NCI-H1048 (cell line): ENCODE data around the gene HDHD2.
"Not testable (repeated sequence)": the region's sequence is repeated elsewhere in the genome, so short reads cannot be mapped to it uniquely, and the experiment has no call there.

ENCODE experiments used
- DNase-seq: peaks from one replicate; lab custom pipeline; 2025; lab: John Stamatoyannopoulos, UW

The HDHD2 gene

DNA sequence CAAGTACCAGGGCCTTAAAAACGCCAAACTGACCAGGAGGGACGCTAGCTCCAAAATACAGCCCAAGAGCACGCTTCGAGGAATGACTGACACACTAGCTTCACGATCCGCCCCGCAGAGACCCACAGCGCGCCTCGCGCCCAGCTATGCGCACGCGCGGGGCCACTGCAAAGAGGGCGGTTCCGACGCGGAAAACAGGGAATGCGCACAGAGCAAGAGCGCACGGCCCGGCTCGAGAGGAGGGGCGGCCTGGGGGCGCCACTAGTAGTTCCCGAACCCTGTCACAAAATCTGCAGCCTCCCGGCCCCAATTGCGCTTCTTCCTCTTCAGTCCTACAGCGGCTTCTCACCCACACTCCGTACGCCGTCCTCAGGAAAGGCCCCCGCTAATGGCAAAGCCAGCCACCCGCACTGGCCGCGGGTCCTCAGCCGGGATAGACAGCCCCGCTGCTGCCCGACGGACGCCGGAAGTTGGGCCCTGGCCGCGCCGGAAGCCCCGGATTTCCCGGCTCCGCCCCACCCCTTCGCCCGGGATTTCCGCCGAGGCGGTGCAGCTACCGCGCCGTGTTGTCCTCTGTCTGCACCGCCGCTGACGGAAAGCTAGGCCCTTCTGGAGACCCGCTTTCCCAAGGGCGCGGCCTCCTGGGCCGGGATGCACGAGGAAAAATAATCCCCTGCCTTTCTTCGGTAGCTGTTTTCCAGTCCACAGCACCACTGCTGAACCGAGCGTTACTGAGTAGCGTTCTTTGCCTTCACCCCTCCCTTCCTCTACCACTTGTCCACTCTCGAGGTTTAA, at the start of gene HDHD2:
Gene HDHD2 (minus strand): TSS at position 472 of the 795 bp plus-strand sequence. CDS start 14,061 bp downstream, outside the sequence.
- peak; percentile 40 for DNase-seq

DNA sequence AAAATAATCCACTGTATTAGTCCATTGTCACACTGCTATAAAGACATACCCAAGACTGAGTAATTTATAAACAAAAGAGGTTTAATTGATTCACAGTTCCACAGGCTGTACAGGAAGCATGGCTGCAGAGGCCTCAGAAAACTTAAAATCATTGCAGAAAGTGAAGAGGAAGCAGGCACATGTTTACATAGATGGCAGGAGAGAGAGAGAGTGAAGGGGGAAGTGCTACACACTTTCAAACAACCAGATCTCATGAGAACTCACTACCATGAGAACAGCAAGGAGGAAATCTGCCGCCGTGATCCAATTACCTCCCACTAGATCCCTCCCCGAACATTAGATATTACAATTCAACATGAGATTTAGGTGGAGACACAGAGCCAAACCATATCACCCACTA, 45.7 kb upstream of the HDHD2 start:
- DNase-seq = not testable (repeated sequence)

DNA sequence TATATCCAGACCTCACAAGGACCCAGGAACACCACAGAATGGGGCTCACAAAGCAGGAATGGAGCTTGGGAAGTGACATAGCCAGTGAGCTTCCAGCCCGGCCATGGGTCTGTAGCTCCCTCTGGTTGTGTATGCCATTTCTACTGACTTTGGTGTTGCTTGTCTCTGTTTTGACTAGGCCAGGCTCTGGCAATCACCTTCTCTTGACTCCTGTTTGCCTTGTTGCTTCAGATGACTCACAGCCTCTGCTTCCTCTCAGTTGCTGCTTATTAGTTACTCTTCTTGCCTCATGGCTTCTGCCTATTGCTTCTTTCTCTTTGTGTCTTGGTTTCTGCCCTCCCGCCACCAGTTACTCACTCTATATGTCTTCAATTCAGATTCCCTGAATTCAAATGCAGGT, 41.7 kb upstream of the HDHD2 start:
- no peak for DNase-seq

DNA sequence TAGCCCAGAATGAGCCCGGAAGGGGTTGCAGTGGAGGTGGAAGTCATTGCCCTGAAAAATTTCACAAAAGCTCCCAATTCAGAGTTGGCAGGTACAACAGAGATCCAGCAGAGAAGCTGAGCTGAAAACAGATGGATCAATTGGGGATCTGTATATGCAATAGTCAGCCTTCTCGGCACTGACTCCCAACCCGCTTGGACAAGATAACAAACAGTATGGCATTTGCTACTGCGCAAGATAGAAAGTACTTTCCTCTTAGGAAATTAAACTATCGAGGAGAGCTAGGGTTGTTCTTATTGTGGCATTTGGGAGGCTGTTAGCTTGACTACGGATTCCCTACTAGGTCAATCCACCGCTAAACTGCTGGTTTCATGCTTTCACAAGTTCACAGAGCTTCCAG, 37.4 kb upstream of the HDHD2 start:
- DNase-seq = no peak

DNA sequence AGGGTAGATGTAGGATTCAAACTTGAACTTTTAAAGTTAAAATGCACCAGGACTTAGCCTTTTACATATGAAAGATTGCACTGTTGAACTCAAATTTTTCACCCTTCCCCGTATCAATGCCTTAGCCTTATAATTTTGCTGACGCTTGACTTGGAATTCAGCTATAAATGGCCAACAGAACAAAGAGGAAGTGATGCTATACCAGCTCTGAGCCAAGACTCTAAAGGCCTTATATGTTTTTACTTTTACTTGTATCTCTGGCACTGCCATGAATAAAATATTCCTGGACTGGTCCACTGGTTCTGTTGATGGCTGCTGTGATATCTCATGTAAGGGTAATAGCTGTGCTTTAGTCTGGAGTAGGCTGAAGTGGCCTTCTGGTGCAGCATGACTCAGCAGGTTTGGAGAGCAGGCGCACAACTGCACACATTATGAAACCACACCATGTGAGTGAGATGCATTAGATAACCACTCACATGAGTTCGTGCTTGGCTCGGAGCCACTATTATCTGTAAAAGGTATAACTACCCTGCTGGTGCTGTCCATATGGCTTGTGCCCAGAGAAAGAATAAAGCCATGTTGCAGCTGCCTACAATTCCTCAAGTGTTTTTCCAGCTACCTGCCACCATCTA, 34.2 kb upstream of the HDHD2 start:
- no peak for DNase-seq

GRCh38 chr18:47182156-47182555, 31.9 kb upstream of the HDHD2 start:
- not testable (repeated sequence) for DNase-seq

DNA sequence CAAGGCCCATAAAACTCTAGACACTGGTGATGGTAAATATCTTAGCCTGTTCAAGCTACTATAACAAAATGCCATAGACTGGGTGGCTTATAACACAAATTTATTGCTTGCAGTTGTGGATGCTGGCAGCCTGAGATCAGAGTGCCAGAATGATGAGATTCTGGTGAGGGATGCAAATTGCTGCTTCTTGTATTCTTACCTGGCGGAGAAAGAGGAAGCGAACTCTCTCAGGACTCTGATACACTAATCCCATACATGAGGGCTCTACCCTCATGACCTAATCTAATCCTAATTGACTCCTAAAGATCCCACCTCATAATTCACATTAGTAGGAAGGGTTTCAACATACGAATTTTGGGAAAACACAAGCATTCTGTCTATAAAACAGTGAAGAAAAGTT, 30.5 kb upstream of the HDHD2 start:
- DNase-seq = no peak

- no peak for DNase-seq
These were observed 29.2 kb upstream of the HDHD2 start for GRCh38 chr18:47179520-47179919.

GRCh38 chr18:47175898-47176575, 25.7 kb upstream of the HDHD2 start, which contains the start of gene IER3IP1:
Gene IER3IP1, minus strand, starts transcription at chr18:47176364. Its CDS starts 87 bp downstream, at chr18:47176277.
- DNase-seq = peak; percentile 64

GRCh38 chr18:47175283-47175897, 25.1 kb upstream of the HDHD2 start:
- no peak for DNase-seq

GRCh38 chr18:47174545-47175116, 24.3 kb upstream of the HDHD2 start:
- no peak for DNase-seq

DNA sequence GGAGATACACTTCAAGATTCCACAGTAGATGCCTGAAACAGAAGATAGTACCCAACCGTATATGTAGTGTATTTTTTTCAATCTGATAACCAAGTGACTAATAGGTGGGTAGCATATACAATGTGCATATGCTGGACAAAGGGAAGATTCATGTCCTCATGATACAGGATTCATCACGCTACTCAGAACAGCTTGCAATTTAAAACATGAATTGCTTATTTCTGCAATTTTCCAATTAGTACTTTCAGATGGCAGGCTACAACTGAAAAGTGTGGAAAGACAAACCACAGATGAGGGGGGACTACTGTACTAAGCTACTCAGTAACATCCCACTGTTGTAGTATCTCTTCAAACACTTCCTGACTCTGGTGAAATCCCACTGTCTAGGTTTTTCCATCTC, 22.2 kb upstream of the HDHD2 start:
- no peak for DNase-seq

DNA sequence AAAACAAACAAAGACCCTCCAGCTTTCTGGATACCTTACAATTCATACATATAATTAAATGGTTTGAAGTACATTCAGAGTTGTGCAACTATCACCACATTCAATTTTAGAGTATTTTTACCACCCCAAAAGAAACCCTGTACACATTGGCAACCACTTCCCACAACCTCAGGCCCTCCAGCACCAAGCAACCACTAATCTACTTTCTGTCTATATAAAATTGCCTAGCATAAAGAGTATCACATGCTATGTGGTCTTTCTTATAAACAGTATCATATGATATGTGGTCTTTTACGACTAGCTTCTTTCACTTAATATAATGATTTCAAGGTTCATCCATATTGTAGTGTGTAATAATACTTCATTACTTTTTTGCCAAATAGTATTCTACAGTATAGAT, 18.6 kb upstream of the HDHD2 start:
- no peak for DNase-seq

DNA sequence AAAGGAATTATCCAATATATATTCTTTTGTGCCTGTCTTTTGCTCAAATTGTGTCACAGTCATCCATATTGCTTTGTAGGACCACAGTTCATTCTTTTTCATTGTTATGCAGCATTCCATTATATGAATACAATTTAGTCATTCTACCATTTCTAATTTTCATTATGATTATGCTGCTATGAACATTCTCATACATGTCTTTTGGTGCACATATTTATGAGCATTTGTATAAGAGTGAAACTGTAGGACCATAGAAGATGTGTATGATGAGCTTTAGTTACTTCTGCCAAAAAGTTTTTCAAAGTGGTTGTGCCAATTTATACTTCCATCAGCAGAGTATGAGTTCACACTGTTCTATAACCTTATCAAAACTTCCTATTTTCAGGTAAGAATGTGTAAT, 18.2 kb upstream of the HDHD2 start:
- no peak for DNase-seq

- no peak for DNase-seq
These were observed 16.0 kb upstream of the HDHD2 start for GRCh38 chr18:47166294-47166693.

- DNase-seq = no peak
These were observed 12.9 kb upstream of the HDHD2 start for GRCh38 chr18:47163241-47163640.

DNA sequence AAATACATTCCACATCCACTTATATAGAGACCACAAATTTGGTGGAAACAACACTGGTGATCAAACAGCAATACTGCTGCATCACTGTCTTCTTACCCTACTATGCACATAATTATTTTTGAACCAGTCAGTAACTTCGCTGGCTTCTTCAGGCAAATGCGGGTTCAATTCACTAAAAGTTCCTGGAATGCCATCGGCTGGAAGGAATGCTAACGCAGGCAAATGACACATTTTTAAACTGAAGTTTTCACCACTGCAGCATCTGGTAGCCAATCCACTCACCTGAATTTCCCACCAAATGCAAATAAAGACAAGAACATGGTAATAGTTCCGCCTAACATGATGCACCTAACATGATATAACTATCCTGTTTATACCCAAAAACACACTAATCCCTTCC, 10.0 kb upstream of the HDHD2 start:
- DNase-seq = no peak

- not testable (repeated sequence) for DNase-seq
These were observed 8.1 kb upstream of the HDHD2 start for GRCh38 chr18:47158404-47158803.

DNA sequence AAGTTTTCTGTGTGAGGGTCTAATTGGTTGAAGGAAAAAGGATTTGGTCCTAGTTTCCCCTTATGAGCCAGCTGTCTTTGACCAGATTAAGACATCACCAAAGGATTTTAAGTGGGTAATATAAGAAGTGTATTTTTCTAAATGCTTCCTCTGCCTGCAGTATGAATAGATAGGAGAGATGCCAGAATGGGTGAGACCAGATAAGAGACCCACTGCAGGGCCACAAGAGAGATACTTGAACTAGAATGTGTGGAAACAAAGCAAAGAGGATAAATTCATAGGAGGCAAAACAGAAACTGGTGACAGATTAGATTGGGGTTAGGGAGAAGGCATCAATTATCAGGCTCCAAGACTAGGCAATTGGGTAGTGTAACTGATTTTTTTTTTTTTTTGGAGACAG, 1.1 kb upstream of the HDHD2 start:
- DNase-seq = no peak

DNA sequence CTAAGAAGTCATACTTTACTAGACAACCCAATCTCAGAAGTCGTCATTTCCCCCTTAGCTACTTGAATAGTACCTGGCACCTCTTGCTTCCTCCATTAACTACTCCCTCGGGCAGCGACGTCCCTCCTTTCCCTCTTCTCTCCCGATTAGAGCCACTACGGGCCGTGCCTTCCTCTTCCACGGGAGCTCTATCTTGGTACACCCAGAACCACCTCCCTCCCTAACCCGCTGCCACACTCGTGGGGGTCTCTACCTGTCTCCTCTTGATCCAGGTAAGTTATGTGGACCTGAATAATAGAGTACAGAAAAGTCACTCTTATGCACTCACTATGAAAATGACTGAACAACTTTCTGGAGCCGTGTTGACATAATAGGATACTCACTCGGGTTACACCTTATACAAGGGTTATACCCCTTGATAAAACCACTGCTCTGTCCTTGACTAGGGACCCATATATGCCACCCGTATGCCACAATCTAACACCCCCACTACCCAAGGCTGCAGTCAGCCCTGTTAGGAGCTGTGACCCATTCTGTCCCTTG, 595 bp upstream of the HDHD2 start:
- DNase-seq = no peak

GRCh38 chr18:47149457-47150028, 757 bp downstream of the HDHD2 start:
- DNase-seq = no peak

- DNase-seq = no peak
These were observed 4.1 kb downstream of the HDHD2 start for GRCh38 chr18:47146206-47146605.
